Erythroblast (primary cell): ENCODE data around the gene ZFP92.

Experiments
- GATA1 ChIP-seq: IDR thresholded peaks from 2 replicates; pipeline ENCODE4 v1.6.1; 2011; ENCODE audit warnings: low read depth, mild to moderate bottlenecking, control low read depth, low read length, moderate library complexity
- POLR2A ChIP-seq: IDR thresholded peaks from 2 replicates; pipeline ENCODE4 v1.6.1; 2011; ENCODE audit warnings: mild to moderate bottlenecking, low read length

DNA sequence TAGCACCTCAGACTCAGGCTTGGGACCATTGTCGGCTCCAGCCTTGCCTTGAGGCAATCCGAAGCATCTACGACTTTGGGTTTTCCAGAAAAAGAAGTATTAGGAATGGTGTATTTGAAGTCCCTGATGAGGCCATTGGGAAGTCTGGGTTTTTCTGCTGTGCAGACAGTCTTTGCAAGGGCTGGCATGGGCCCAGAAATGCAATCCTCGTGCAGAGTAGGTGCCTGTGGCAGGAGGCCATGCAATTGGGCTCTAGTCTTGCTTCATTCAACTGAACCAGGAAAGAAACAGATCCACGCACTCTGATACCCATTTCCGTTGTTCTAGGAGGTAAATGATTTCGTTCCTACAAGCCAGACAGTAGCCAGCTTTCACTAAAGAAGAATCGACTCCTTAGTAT, 12.4 kb downstream of the ZFP92 start:
- TF ChIP-seq POLR2A: no peak
- no peak for TF ChIP-seq GATA1
